Skin epidermis (tissue), 12 donors: ENCODE measurements around the gene NOX4.
"Not testable (repeated sequence)": the region's sequence is repeated elsewhere in the genome, so short reads cannot be mapped to it uniquely, and the experiment has no call there.

ENCODE experiments used
- H3K27ac ChIP-seq, 21 experiments: fragments of 200-600 bp; sonication (generic) in 11 of 21; one replicate each; pipeline ENCODE4 v1.5.0; 2020; ENCODE audit warnings: mild to moderate bottlenecking in 3 of 21, inconsistent platforms in 2 of 21, moderate library complexity in 2 of 21
- H3K4me3 ChIP-seq, 7 experiments: fragments of 200-600 bp; sonication (generic) in 2 of 7; one replicate each; pipeline ENCODE4 v1.5.0; 2020; ENCODE audit warnings: inconsistent platforms in 2 of 7, mild to moderate bottlenecking in 2 of 7, moderate library complexity in 1 of 7

NOX4 gene

DNA sequence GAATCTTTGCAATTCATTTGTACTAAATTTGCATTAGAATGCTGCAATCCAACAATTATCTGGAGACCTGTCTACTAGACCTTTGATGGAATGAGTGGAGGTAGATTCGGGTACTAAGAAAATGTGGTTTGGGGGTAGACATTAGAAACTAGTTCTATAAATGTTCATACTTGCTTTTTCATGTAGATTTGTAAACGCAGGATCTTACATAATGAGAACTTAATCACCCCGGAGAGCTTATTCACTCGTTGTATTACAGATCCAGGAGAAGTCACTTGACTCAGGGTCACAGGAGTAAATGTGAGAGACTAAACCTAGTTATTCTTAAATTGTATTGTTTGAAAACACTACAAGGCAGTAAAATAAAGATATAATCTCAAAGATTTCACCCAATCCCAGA lies 159.2 kb downstream of the NOX4 start:
- H3K4me3 ChIP-seq, H3K27ac ChIP-seq: not testable (repeated sequence)

DNA sequence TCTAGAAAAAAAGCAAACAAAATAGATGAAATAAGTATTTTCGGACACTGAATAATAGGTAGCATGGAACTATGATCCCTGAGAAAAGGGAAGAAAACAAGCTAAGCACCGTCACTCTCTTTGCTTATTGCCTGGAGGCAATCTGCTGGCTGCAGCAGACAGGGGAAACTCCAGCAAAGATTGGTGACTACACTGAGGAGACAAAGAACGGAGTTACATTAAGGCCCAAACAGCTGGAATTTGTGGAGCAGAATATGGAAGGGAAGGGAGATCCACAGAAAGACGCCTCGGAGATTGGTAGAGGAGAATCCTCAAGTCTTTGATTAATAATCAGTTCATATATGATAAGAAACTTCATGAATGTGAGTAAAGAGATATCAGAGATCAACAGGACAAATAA lies 163.3 kb downstream of the NOX4 start:
- no peak overlapping the region for H3K27ac ChIP-seq
- no peak overlapping the region for H3K4me3 ChIP-seq

DNA sequence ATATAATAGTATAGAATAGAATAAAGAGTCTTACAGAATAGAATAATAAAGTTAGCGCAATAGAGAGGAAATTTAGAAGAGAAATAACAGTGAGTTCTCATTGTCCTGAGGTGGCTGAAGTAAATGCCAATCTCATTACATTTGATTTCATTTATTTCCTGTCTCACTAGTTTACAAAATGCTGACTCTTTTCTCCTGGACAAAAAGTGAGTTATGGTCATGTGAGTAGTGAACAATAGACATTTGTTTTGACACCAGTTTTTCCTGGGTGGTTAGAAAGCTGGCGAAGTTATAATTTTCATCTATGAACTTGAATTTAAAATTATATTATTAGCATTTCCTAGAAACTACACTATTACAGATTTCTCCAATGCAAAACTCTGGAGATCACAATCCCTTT lies 169.8 kb downstream of the NOX4 start:
- no peak overlapping the region for H3K27ac ChIP-seq

DNA sequence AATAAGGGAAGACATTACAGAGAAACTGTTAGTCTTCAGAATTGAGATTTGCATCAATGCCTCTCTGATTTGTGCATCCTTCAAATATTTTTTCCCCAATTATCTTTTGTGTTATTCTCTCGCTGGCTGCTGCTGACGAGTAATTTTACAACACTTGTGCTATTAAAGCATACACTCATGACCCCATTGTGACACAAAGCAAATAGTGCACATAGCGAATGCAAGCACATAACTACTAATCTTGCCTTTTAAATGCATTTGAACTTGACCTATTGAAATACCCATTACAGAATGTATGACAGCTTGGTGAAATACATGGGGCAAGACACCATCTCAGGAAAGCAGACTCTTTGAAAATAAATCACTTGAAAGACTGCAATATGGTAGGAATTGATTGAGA lies 180.6 kb downstream of the NOX4 start:
- H3K27ac ChIP-seq, H3K4me3 ChIP-seq: not testable (repeated sequence)

More for the DNA sequence above, 169.8 kb downstream of the NOX4 start:
- no peak overlapping the region for H3K4me3 ChIP-seq

DNA sequence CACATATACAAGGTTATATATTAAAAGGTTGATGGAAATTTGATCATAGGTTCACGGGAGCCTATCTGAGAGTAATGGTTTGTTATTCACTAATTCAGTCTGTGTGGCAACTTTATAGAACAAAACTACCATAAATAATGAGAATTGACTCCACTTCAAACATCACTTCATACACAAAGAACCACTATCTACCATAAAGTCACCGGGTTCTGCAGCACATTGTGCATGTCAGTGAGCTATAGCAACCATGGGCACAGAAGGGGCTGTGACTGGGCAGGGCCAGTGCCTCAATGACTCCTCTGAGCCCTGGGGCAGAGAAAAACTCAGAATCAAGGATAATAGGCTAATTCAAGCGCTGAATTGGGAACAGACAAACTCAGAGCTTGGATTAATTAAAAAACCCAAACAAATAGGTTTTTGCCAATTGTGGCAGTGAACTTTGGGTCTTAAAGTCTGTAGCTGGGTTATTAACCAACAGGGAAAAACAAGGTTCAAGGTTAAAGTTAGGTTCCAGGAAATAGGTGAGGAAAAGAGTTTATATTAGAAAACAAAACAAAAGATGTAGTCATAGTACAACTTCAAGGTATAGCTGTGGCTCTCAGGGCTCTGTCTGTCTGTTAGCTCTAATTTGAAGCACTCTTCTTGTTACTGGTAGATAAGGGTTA lies 181.7 kb downstream of the NOX4 start:
- not testable (repeated sequence) for H3K27ac ChIP-seq, H3K4me3 ChIP-seq

DNA sequence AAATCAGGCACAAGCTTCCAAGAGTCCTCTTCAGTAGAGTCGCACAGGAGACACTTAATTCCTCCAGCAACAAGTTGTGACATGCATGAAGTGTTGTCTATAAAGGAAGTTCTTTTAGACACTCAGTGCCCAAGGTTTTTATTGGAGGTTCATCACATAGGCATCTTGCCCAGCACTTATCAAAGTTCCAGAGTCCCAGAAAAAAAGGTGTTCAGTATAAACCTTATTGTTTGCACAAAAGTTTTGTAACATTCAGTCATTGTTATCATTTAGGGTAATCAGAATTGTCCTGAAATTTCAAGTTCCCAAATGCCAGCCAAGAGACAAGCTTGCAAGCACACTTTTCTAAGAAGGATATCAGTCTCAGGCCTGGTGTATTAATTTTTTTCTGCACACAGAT lies 182.9 kb downstream of the NOX4 start:
- H3K27ac ChIP-seq, H3K4me3 ChIP-seq: not testable (repeated sequence)

DNA sequence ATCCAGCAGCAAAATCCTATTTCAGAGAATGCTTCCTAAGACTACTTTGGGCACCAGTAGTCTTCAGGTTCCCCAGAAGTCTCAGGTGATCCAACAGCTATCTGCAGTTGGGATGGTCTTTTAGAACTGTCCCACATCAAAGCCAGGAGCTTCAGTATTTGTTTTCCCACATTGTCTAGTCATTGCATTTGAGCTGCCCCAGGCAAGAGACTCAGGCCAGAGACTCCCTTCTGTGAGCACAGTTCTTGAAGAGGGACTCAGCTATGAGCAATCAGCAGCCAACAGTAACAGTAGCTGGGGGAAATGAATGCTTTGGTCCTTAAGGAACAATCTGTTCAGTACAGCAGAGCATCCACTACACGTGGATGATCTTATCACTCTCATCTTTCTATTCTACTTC lies 188.1 kb downstream of the NOX4 start:
- not testable (repeated sequence) for H3K4me3 ChIP-seq, H3K27ac ChIP-seq

DNA sequence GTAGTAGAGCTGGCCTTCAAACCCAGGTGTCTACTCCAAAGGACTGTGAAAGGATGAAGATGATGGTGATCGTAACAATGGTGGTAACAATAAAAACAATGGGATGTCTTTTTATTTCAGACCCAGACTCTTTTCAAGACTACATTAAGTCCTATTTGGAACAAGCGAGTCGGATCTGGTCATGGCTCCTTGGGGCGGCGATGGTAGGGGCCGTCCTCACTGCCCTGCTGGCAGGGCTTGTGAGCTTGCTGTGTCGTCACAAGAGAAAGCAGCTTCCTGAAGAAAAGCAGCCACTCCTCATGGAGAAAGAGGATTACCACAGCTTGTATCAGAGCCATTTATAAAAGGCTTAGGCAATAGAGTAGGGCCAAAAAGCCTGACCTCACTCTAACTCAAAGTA lies 196.2 kb downstream of the NOX4 start:
- H3K4me3 ChIP-seq = not testable (repeated sequence)

DNA sequence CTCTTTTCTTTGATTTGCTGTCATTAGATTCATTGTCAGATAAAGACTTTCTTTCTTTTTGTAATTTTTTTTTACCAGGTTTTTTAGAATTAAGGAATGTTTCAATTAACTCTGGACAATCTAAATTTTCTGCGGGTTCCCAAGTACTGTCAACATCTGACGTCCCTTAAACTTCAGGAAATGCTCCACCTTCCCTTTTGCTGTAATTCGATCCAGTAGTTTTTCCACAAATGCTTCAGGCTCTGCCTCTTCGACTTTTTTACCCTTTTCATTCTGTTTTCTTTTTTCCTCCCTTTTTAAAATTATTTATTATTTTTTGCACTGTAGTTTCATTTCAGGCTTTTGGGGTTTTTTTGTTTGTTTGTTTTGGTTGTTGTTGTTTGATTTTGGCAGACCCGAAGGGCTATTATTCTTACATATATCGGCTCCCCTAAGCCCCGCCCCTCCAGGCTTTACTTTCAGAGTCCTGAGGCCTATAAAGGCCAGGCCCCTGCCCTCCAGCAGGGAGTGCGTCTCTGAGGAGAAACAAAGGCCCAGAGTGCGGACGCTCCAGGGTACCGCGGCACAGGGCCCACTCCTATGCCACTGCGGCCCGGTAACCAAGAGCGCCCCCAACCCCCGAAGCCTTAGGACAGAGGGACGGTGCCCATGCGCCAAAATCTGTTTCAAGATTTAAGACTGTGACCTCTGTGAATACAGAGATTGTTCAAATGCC lies 197.1 kb downstream of the NOX4 start:
- H3K4me3 ChIP-seq = no peak overlapping the region
- H3K27ac ChIP-seq = no peak overlapping the region

More for the DNA sequence above, 196.2 kb downstream of the NOX4 start:
- H3K27ac ChIP-seq = not testable (repeated sequence)

DNA sequence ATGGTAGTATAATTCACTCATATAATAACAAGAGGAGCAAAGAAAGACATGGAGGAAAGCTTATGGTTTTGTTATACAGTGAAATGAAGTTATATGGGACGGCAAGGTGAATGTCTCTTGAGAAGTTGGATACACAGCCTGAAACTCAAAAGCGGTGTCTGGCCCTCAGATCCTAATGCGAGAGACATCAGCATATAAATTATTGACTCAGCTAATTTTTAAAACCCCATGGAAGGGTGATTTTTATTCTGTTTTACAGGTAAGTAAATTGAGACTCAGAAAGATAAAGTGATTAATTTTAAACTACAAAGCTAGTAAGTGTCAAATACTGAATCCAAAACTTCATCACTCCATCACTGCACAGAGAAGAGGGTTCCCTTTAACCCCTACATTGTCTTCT lies 203.2 kb downstream of the NOX4 start:
- H3K4me3 ChIP-seq, H3K27ac ChIP-seq: not testable (repeated sequence)

DNA sequence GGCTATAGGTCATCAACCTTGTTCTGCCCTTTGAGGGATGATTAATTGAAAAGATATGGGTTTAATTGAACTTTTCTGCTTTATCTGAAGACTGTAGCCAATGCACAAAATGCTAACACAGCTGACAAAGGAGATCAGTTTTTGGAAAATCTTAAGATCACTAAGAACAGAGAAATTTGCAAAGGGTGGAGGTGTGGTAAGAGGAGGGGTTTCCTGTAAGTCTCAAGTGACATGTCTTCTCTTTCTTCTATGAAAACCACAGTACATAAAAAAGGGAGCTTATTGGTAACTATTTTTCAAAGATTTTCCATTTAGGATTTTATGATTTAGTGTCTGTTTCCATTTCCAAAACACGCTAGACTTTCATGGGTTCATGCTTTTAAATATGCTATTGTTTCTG lies 204.6 kb downstream of the NOX4 start:
- not testable (repeated sequence) for H3K4me3 ChIP-seq, H3K27ac ChIP-seq

DNA sequence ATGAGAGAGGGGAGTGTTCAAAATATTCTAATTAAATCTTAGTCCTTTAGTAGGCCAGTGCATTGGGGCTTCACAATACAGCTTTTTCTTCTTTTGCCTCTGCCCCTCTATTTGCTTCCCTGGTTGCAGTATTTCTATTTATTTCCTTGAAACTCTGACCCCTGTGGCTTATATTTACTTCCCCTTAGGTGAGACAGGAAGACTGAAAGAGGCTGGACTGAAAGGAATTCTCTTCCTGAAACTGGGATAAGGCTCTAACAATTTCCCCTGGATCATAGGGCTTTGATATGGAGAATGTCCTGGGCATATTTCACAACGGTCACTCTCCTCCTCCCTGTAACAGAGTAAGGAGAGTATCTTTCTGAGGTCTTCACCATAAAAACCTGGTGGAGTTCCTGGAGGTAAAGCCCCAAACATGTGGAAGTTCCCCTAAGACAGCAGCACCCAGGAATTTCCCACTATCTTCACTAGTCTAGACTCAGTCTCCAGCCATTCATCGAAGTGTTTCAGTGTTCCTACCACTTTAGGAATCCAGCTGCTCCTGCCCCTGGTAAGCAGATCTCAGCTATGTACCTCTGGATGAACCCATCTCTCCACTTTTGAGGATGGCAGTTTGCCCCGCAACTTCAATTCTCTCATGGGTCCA lies 210.0 kb downstream of the NOX4 start:
- not testable (repeated sequence) for H3K27ac ChIP-seq, H3K4me3 ChIP-seq

DNA sequence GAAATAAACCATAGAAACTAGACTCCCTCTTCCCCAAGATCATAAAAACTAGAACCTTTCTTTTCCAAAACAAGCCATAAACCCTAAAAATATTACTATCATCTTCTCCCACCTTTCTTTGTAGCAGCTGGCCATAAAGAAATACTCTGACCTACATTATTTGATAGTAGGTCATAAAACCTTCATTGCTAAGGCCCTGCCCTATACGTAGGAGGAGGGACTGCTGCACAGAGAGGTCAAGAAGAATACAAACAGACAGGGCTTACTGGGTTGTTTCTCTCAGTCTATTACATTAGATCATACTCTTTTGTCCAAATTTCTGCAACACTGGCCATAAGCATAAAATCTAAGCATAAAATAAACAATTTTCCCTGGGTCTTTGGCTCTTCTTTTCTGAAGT lies 212.0 kb downstream of the NOX4 start:
- H3K27ac ChIP-seq = no peak overlapping the region
- H3K4me3 ChIP-seq = no peak overlapping the region

DNA sequence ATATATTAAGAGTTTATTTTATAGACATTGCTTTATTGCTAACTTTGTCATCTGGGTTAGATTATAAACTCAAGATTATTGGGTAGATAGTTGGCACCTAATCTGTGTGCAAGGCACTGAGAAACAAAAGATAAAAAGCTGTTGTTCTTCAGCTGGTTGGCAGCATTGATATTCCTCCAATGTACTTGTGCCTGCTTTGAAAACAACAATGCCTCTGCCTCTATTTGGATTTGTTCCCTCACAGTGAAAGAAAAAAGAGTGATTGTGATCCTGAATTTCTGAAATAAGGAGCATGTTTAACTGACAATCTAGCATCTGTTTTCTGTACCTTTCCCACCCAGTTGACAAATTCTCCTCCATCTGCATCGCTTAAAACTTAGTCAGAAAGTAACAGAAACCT lies 215.2 kb downstream of the NOX4 start:
- H3K4me3 ChIP-seq = no peak overlapping the region
- no peak overlapping the region for H3K27ac ChIP-seq
